GM19239 (cell line): Measurements from ENCODE around the gene NEDD4.
"Not testable (repeated sequence)": the region's sequence is repeated elsewhere in the genome, so short reads cannot be mapped to it uniquely, and the experiment has no call there.

Experiments
- DNase-seq: peaks from one replicate; pipeline ENCODE4 v3.0.0; 2011; ENCODE audit warnings: low spot score; ENCODE audit not compliant: insufficient read length
- FAIRE-seq: peaks from 2 replicates; lab custom pipeline; 2011; peaks lifted over from hg19 to GRCh38; lab: Jason Lieb, UNC

Gene NEDD4

DNA sequence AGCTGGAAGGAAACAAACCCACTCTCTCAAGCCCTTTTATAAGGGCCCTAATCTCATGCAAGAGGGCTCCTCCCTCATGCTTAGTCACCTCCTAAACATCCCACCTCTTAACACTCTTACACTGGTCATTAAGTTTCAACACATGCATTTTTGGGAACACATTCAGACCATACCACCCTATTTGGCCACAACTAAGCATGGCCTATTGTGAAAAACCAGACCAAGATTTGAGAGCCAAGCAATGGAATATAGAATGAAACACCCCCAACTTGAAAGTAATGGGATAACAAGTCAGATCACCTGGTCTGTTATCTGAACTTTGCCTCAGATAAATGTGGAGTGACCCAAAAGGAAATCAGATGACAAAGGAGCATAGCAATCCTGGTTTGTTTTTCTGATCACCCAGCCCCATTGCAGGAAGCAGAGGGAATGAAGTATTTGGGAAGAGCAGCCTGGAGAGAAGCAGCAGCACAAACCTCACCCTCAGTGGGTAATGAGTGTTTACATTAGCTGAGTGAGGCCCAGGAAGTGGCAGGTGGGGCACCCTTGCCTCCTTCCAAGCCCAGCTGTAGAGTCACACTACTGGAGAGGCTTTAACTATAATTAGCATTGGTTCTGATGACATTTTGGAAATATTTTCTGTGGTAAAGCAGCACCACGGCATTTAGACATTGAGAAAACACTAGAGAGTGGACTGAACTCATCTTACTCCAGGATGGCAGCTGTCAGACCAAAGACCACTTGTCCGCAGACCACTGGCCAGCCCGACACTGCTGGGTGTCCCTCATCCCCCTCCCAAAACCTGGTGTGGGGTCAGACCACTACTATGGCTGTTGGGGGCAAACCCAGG, 201.6 kb downstream of the NEDD4 start:
- no peak for FAIRE-seq
- DNase-seq = no peak

DNA sequence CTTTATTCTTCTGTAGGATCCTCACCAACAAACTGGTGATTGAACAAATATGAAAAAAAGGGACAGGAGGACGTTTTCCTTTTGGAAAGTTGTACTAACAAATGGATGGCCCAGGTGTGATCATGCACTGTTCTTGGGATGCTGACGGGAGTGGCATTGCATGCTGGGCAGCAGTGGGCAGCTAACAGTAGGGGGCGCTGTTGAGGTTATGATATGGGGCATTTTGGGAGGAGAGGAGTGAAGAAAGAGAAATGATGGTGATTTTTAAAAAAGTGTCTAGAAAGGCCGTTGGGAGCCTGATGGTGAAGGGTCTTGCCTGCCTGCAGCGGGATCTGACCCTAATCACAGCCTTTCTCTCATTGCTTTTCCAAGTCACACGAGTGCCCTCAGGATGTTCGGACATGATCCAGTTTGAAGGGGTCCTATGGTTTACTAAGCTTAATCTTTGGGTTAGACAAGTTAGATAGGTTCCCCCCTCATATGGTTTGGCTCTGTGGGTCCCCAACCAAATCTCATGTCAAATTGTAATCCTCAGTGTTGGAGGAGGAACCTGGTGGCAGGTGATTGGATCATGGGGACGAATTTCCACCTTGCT, 204.2 kb downstream of the NEDD4 start:
- DNase-seq = peak; percentile 12
- FAIRE-seq = no peak

DNA sequence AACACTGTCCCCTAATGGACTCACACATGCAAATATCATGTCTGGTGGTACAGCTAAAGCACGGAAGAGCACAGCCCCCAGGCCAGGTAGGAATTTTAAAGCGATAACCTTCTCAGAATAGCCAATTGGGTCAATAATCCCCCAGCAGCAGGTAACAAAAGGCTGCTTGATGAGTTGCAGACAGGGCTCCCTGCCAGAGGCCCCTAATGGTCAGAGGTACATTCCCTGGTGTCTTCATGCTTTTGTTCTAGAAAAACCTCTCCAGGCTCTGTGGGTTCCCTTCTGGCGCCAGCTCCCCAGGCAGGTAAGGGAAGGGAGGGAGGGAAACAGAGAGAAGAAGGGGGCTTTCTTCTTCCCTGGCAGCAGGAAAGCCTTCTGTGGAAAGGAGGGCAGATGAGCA, 207.1 kb downstream of the NEDD4 start:
- DNase-seq = no peak
- no peak for FAIRE-seq

DNA sequence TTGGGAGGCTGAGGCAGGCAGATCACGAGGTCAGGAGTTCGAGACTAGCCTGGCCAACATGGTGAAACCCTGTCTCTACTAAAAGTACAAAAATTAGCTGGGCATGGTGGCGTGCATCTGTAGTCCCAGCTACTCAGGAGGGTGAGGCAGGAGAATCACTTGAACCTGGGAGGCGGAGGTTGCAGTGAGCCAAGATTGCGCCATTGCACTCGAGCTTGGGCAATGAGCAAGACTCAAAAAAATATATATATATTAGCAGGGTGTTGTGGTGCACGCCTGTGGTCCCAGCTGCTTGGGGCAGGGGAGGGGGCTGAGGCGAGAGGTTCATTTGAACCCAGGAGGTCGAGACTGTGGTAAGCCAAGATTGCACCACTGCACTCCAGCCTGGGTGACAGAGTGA, 207.8 kb downstream of the NEDD4 start:
- DNase-seq, FAIRE-seq: not testable (repeated sequence)

GRCh38 chr15:55784286-55784685, 209.1 kb downstream of the NEDD4 start:
- FAIRE-seq (no peak), DNase-seq (no peak)

DNA sequence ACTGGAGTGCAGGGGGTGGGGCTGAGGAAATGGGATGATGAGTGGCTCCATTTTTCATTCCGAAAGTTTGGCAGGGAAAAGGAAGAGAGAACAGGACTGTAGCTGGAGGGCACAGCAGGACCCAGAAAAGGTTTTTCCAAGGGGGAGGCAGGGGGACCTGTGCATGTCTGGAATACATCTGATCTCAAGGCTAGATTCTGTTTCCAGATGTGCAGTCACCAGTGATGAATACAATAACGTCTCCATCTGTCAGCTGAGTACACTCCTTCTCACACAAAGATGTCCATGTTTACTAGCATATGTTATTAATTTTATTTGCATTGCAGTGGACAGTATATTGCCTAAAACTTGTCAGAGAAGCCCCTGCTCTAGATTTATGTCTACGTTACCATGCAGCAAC, 210.5 kb downstream of the NEDD4 start:
- FAIRE-seq (no peak), DNase-seq (no peak)

DNA sequence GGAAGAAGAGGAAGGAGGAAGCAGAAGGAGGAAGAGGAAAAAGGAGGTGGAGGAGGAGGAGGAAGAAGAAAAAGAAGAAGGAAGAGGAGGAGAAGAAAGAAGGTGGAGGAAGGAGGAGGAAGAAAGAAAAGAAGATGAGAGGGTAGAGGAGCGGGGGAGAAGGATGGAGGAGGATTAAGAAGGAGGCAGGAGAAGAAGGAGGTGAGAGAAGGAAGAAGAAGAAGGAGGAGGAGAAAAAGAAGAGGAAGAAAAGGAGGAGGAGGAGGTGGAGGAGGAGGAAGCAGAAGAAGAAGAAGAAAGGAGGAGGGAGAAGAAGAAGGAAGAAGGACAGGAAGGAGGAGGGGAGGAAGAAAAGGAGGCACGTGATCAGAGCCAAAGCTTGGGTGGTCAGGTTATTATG, 213.1 kb downstream of the NEDD4 start:
- FAIRE-seq (no peak), DNase-seq (no peak)

GRCh38 chr15:55778932-55779331, 214.5 kb downstream of the NEDD4 start:
- no peak for FAIRE-seq
- no peak for DNase-seq
